ENCODE data around the gene HAPLN3. TPM values are rescaled to one million over a fixed set of nuclear protein-coding genes. Genes with fewer than 3 reads are reported as not detected.

Gene HAPLN3
- total RNA-seq, 6 experiments from 2014 or later, result 0.12 to 1.2 (median 0.25) TPM; not detected in 1

GRCh38 chr15:88832820-88833730 is 62.3 kb downstream of the HAPLN3 start:
- Histone ChIP-seq H3K4me1 (no peaks in the 10 kb centered on the region), H3K4me3 (no peak overlapping the region), H3K27me3 (no peaks in the 10 kb centered on the region), H3K36me3 (no peaks in the 10 kb centered on the region), H3K27ac (no peak overlapping the region), H3K9me3 (no peaks in the 10 kb centered on the region)
- no peak for TF ChIP-seq POLR2A (IDR thresholded peaks at IDR 0.05)
- TF ChIP-seq CTCF (IDR thresholded peaks at IDR 0.05), result no peak
- DNase-seq, result no peak
- 61% methylated on average over 8 of the region's 12 CpGs for WGBS (ENCODE audit: insufficient coverage, low coverage, low lambda C conversion rate, missing lambda C conversion rate)
- ATAC-seq, result no peak
- intact Hi-C loops (cut with DNase I), result no loop called here

- Histone ChIP-seq H3K36me3 (no peaks in the 10 kb centered on the region), H3K27me3 (no peaks in the 10 kb centered on the region), H3K4me3 (no peak overlapping the region), H3K9me3 (no peaks in the 10 kb centered on the region), H3K4me1 (no peaks in the 10 kb centered on the region), H3K27ac (no peak overlapping the region)
- intact Hi-C loops (cut with DNase I), result no loop called here
- DNase-seq (no peak), ATAC-seq (no peak)
- 47% methylated on average over 4 of the region's 5 CpGs for WGBS (ENCODE audit: insufficient coverage, low coverage, low lambda C conversion rate, missing lambda C conversion rate)
- no peak for TF ChIP-seq POLR2A (IDR thresholded peaks at IDR 0.05)
- no peak for TF ChIP-seq CTCF (IDR thresholded peaks at IDR 0.05)
These were observed 65.3 kb downstream of the HAPLN3 start for GRCh38 chr15:88830016-88830415.

GRCh38 chr15:88828791-88829190 is 66.6 kb downstream of the HAPLN3 start:
- no peak for TF ChIP-seq CTCF (IDR thresholded peaks at IDR 0.05)
- TF ChIP-seq POLR2A (IDR thresholded peaks at IDR 0.05), result no peak
- H3K27ac ChIP-seq, result no peak overlapping the region
- 71% methylated on average over 2 of the region's 5 CpGs for WGBS (ENCODE audit: insufficient coverage, low coverage, low lambda C conversion rate, missing lambda C conversion rate)
- DNase-seq, result no peak
- H3K36me3 ChIP-seq, result no peaks in the 10 kb centered on the region
- intact Hi-C loops (cut with DNase I), result no loop called here
- no peaks in the 10 kb centered on the region for H3K4me1 ChIP-seq
- no peaks in the 10 kb centered on the region for H3K27me3 ChIP-seq
- ATAC-seq, result no peak
- no peaks in the 10 kb centered on the region for H3K9me3 ChIP-seq
- H3K4me3 ChIP-seq, result no peak overlapping the region

Other genes starting within 250 kb of the HAPLN3 start
- gene ACAN, start 92.1 kb downstream of the HAPLN3 start, total RNA-seq, result under 1 TPM in 1 of 6 experiments, not detected in 5; 0.07 TPM
- 10 to 100 TPM in 5 of 6 experiments, 1 to 10 TPM in 1; 9.7 to 20.4 (median 17.6) TPM for gene MFGE8, start 17.8 kb upstream of the HAPLN3 start, total RNA-seq
- gene ABHD2, start 192.9 kb upstream of the HAPLN3 start, total RNA-seq, result 100 to 1,000 TPM; 136 to 392 (median 315) TPM